PC-3 (cell line): ENCODE measurements around the gene CD226.

Experiments used
- EZH2 ChIP-seq: fragments of 300-600 bp; sonication (generic); IDR thresholded peaks from one replicate; pipeline ENCODE4 v1.6.1; 2017; ENCODE audit warnings: antibody characterized with exemption, mild to moderate bottlenecking, low read length; ENCODE audit not compliant: unreplicated experiment
- EZH2phosphoT487 ChIP-seq: fragments of 300-600 bp; sonication (generic); IDR thresholded peaks from 2 replicates; pipeline ENCODE4 v1.6.1; 2018; ENCODE audit warnings: mild to moderate bottlenecking, antibody characterized with exemption, low read length, borderline replicate concordance
- TF ChIP-seq, protein P1 (sequence below): fragments of 300-600 bp; sonication (generic); conservative IDR thresholded peaks from 2 replicates; pipeline ENCODE4 v1.5.1; 2017; ENCODE audit warnings: antibody characterized with exemption, low read depth, mild to moderate bottlenecking, low read length

DNA sequence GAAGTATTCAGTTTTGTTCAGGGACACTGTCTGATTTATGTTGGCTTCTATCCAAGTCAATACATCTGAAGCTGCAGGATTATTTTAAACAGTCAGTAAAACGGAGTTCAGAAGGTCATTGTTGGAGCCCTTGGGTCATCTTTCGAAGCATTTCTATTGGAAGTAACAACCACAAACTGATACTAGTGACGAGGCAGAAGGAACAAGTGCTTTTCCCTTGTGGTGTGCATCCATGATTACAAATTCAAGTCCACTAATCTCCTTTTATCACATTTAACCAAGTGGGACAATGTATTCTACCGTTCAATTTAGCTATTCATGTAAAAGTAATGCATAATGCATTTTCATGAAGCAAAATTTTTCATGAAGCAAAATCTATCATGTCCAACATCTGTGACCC, 76.9 kb downstream of the CD226 start:
- TF ChIP-seq EZH2, result no peak
- TF ChIP-seq EZH2phosphoT487, result no peak
- TF ChIP-seq, protein P1, sequence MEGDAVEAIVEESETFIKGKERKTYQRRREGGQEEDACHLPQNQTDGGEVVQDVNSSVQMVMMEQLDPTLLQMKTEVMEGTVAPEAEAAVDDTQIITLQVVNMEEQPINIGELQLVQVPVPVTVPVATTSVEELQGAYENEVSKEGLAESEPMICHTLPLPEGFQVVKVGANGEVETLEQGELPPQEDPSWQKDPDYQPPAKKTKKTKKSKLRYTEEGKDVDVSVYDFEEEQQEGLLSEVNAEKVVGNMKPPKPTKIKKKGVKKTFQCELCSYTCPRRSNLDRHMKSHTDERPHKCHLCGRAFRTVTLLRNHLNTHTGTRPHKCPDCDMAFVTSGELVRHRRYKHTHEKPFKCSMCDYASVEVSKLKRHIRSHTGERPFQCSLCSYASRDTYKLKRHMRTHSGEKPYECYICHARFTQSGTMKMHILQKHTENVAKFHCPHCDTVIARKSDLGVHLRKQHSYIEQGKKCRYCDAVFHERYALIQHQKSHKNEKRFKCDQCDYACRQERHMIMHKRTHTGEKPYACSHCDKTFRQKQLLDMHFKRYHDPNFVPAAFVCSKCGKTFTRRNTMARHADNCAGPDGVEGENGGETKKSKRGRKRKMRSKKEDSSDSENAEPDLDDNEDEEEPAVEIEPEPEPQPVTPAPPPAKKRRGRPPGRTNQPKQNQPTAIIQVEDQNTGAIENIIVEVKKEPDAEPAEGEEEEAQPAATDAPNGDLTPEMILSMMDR, result no peak
